ENCODE data around the gene ZNF688. TPM values are rescaled to one million over a fixed set of nuclear protein-coding genes. Genes with fewer than 3 reads are reported as not detected.
"Not testable (repeated sequence)": the region's sequence is repeated elsewhere in the genome, so short reads cannot be mapped to it uniquely, and the experiment has no call there.

ZNF688 gene
- total RNA-seq, 1 donor from 2014 or later = 23.5 TPM

DNA sequence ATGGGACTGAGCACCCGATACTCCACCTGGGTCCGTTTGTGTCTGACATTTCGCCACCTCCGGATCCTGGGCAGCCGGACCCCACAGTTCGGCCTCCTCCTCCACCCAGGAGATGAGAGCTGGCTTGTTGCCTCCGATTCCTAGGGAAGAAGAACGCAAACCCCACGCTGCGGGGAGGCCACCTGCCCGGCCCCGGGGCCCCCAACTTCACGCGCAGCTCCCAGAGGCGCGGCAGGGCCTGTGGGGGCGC, 13.9 kb downstream of the ZNF688 start:
- DNase-seq (ENCODE audit: low spot score) = no peak

DNA sequence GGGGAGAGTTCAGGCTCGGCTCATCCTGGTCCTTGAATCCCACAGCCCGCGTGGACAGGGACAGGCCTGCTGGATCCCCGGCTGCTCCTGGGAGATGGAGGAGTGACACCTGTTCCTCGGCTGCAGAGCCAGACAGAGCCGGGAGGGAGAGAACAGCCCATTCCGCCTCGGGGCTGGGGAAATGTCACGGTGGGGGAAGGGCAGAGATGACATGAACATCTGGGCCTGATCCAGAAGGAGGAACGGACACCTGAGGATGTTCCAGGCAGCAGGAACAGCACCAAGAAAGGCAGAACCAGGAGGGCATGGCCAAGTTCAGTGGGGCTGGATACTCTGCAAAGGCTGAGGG, 15.4 kb downstream of the ZNF688 start:
- no peak for DNase-seq (ENCODE audit: low spot score)

DNA sequence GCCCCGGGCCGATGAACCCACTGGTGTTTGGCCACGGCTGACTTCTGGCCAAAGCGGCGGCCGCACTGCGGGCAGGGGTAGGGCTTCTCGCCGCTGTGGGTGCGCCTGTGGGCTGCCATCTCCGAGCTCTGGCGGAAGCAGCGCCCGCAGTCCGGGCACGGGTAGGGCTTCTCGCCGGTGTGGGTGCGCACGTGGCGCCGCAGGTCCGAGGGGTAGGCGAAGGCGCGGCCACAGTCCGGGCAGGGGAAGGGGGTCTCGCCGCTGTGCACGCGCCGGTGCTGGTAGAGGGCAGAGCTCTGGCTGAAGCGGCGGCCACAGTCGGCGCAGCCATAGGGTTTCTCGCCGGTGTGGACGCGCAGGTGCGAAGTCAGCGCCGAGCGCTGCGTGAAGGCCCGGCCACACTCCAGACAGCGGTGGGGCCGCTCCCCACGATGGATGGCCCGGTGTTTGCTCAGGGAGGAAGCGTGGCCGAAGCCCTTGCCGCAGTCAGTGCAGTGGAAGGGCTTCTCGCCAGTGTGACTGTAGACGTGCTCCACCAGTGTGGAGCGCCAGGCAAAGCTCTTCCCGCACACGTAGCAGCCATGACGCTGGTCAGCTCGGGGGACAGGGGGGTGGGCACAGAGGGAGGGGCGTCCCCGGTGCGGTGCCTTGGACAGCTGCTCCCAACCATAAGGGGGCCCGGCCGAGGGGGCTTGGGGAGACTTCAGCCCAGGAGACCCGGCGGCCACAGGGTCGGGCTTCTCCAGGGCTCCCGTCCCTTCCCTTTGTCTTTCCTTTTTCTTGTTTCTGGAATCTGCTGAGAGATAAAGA, 16.0 kb downstream of the ZNF688 start:
- DNase-seq (ENCODE audit: low spot score) = no peak

DNA sequence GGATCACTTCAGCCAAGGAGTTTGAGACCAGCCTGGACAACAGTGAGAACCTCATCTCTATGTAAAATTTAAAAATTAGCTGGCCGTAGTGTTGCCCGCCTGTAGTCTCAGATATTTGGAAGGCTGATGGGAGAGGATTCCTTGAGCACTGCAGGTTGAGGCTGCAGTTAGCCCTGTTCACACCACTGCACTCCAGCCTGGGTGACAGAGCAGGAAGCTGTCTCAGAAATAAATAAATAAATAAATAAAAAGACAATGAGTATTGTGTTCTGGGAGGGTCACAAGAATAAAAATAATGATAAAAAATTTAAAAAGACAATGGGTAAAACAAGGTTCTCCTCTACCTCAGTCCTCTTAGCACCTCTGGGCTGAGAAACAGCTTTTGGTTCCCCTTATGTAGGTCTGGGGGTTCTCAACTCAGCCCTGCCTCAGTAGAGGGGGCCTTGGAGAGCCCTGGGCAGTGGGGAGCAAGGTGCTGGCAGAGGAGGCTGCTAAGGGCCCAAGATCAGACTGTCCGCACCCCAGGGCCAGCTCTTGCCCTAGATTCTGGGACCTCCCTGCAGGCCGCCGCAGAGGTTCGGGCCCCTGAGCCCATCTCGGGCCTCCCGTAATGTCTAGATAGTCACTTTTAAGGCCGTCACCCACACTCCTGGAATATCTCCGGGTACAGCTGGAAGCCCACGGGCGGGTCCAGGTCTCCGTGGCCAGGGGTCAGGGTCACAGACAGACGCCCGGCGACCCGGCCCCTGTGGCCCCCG, 16.8 kb downstream of the ZNF688 start:
- no peak for DNase-seq (ENCODE audit: low spot score)

DNA sequence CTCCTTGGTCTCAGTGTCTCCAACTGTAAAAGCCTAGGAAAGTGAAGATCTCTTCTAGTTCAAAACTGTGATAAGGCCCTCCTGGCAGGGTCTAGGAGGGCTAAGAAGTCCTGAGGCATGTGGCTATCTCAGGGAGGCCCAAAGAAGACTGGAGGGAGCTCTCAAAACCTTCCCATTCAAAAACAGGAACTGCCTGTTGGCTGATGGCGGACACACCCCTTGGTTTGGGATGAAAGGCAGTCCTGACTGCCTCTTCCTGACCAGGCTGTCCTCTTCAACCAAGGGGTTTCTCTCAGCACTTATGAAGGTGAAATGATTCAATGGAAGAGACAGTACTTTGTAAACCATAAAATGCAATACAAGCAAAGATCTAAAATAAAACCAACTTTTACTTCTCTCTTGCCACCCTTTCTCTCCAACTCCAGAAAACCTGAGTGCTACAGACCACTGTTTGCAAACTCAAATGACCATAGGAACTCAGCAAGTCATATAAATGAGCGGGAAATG, 18.1 kb downstream of the ZNF688 start:
- DNase-seq (ENCODE audit: low spot score) = no peak

DNA sequence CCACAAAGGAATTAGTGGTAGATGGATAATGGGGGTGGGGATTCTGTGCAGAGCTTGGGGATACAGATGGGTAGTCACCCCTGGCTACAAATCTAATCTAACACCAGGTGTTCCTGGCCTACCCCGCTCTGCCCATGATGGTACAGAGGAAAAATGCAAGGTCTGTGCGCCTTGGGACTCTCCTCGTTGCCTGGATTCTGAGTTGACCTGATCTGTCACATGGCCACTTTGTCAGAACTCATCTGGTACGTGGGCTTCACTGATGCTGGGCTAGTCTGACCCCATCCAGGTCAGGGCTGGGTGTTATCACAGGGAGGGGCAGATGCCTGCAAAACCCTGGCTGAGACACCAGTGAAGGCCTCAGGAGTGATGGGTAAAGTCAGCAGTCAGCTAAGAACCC, 18.6 kb downstream of the ZNF688 start:
- no peak for DNase-seq (ENCODE audit: low spot score)

DNA sequence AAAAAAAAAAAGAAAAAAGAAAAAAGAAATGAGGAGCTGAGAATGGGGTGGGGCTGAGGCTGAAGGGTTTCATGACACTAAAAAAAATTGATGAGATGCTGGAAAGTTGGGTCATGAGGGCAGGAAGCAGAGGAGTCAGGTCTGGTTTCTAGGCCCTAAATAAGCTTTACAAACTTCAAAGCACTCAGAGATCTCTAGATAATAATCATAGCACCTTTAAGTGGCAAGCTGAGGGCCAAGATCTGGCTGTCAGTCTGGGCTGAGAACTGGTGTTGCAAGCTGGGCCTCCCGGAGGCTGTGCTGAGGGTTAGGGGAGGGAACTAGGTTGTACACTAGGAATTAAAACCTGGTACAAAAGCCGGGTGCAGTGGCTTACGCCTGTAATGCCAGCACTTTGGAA, 19.7 kb downstream of the ZNF688 start:
- DNase-seq (ENCODE audit: low spot score) = no peak

DNA sequence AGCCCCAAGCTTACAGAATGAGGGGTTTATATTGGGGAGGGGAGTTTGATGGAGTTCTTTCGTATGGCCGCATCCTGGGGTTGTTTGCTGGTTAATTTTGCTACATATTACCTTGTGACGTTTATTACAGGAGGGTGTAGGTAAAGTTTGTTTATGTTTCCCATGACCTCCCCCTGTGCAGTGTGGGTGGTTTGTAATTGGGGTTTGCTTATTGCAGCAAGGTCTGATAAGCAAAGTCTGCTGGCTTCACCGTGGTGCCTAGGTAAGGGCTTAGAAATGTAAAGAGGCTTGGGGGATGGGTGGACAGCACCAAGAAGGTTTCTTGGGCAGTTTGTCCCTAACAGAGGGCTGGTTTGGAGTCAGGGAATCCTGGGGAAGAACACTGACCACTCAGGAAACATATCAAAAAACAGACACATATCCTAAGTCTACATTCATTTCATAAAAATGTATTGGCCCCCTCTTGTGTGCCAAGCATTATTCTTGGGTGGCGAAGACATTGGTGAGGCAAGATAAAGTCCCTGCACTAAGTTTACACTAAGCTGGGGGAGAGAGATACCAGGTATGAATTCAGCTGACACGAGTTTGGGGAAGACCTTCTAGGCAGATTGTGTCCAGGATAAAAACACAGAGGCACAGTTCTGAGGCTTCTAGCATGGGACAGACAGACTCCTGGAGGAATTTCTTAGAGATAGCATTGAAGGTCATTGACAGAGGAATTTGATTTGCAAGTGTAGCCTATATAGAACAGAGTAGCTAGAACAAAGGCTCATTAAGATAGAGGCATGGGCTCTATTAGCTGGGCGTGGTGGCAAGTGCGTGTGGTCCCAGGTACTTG, 22.9 kb downstream of the ZNF688 start:
- DNase-seq (ENCODE audit: low spot score) = no peak

DNA sequence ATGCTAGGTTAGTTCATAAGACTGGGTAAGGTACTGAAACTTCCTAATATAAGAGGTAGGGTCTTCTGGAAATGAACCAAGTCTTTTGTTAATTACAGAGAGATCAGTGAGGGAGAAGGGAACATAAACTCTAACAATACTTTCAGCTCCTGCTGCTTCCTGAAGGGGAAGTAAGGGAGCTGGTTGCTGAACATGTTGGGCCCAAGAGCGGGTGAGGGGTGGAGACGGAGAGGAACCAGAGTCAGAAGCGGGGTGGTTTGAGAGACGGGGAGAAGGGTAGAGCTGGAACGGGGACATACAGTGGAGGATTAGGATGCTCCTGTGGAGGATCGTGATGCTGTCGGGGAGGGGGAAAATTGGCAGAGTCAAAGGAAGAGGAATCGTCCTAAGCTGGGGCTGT, 25.4 kb downstream of the ZNF688 start:
- no peak for DNase-seq (ENCODE audit: low spot score)

DNA sequence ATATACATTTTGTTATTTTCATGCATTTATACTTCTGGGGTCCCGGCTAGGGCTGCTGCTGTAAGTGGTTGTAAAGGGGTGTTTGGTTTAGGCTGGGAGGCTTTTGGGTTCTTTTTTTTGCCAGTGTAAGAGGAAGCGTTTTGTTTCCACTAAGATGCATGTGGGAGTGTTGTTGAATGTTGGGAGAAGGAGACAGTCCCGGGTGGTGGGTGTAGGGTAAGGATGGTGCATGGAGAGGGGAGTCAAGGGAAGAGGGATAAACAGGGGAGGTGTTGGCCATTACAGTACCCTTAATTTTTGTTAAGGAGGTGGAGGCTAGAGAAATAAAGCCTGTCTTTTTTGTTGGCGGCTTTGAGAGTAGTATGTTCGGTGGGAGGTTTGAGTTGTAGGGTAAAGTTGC, 28.4 kb downstream of the ZNF688 start:
- no peak for DNase-seq (ENCODE audit: low spot score)

DNA sequence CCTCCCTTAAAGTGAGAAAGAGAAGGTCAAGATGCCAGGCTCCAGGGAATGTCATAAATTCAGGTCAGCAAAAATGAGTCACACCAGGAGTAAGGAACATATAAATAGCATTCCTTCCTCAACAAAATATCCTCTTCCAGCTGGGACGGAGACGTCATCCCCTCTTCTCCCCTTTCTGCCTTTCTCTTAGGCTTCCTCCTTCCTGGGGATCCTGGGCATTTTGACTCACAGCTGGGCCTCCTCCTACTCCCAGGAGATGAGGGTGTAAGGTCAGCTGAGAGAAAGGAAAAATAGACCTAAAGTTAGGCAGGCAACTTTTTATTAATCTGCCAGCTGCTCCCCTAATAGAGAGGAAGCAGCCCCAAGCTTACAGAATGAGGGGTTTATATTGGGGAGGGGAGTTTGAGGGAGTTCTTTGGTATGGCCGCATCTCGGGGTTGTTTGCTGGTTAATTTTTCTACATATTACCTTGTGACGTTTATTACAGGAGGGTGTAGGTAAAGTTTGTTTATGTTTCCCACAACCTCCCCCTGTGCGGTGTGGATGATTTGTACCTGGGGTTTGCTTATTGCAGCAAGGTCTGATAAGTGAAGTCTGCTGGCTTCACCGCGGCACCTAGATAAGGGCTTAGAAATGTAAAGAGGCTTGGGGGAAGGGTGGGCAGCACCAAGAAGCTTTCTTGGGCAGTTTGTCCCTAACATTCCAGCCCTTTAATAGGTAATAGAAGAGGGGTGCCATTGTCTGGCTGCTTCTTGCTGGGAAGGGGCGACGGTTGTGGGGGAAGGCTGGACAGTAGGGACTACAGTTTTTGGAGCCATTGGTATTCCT, 29.8 kb downstream of the ZNF688 start:
- no peak for DNase-seq (ENCODE audit: low spot score)

DNA sequence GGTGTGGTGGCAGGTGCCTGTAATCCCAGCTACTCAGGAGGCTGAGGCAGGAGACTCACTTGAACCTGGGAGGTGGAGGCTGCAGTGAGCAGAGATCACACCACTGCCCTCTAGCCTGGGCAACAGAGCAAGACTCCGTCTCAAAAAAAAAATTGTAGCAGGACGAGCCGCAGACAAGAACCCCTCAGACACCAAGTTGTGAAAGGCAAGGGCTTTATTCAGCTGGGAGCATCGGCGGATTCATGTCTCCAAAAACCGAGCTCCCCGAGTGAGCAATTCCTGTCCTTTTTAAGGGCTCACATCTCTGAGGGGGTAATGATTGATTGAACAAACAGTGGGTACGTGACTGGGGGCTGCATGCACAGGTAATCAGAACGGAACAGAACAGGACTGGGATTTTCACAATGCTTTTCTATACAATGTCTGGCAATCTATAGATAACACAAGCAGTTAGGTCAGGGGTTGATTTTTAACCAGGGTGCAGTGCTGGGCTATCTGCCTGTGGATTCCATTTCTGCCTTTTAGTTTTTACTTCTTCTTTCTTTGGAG, 30.5 kb downstream of the ZNF688 start:
- DNase-seq (ENCODE audit: low spot score) = not testable (repeated sequence)

DNA sequence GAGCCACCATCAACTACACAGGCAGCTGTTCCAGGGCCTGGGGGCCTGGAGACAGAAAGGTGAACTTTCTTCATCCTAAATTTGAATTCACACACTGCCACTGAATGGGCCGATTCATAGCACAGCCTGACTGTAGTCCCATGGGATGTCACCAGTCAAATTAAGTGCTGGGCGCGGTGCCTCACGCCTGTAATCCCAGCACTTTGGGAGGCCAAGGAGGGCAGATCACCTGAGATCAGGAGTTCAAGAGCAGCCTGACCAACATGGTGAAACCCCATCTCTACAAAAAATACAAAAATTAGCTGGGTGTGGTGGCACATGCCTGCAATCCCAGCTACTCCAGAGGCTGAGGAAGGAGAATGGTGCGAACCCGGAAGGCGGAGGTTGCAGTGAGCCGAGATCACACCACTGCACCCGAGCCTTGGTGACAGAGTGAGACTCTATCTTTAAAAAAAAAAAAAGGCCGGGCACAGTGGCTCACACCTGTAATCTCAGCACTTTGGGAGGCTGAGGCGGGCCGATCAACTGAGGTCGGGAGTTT, 31.5 kb downstream of the ZNF688 start:
- not testable (repeated sequence) for DNase-seq (ENCODE audit: low spot score)

DNA sequence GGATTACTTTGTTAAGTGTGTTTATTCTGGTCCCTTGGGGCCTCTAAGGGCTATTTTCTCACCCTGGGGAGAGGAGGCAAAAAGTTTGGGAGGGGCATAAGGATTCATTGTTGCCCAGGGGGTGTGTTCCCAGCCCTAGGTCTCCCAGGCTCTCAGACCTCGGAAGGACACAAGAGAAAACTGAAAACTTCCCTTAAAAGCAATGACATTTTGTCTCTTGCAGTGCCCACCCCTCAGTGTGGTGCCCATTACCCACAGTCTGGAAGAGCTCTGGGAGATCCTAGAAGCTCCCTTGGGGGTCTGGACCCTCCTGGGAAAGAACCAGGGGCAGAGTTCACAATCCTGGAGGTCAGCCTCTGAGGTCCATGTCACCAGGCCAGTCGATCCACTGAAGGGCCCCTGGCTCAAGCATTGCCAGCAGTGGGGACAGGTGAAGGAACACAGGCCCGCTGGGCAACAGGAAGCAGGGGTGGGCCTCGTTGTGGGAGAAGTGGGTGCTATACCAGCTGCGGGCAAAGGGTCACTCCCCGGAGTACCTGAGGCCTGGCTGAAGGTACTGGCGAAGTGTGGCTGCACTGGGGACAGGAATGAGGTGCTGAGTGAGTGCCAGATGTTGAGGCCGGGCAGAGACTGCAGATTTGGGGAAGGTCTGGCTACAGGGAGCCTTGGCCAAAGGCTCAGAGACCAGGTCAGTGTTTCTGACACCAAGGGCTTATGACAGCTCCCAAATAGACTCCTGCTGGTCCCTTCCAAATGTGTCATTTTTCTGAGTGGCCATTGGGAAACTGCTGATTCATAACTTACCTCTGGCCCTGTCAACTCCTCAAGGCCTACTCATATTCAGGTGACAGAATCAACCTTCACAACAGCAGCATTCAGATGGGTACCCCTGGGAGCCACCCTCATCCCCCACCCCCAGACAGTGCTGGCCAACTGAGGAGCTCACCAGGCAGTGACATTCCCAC, 32.2 kb downstream of the ZNF688 start:
- no peak for DNase-seq (ENCODE audit: low spot score)

DNA sequence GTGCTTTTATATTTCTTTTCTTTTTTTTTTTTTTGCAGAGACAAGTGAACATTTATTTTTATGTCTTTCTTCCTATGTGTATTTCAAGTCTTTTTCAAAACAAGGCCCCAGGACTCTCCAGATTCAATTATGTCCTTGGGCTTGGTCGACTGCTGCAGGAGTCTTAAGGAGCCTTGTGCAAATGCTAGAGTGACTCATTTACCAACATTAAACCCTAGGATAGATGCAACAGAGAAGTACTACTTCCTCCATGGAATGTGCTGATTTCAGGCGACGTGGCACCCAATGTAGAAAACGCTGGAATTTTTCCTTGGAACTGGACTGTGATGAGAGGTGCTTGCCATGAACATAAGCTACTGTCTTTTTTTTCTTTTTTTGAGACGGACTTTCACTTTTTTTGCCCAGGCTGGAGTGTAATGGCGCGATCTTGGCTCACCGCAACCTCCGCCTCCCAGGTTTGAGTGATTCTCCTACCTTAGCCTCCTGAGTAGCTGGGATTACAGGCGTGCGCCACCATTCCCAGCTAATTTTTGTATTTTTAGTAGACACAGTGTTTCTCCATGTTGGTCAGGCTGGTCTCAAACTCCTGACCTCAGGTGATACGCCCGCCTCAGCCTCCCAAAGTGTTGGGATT, 35.0 kb downstream of the ZNF688 start:
- DNase-seq (ENCODE audit: low spot score) = not testable (repeated sequence)

DNA sequence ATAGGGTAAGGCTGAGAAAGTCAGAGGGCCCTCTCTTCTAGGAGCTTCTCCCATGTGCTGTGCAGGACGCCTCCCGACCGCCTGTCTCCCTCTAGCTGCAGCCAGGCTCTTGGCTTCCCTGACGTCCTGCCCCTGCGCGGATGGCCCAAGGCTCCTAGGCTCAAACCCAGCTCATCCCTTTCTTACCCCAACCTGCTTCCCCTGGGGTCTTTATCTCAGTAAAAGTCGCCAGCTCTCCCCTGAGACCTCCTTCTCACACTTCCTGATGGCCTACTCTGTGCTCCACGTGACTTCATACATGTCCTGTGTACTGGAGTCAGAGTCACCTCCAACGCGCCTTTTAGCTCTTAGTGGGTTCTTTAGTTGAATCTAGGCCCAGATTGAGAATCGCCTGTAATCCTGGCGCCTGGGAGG, 35.7 kb downstream of the ZNF688 start:
- peak; percentile 70 for DNase-seq (ENCODE audit: low spot score)

DNA sequence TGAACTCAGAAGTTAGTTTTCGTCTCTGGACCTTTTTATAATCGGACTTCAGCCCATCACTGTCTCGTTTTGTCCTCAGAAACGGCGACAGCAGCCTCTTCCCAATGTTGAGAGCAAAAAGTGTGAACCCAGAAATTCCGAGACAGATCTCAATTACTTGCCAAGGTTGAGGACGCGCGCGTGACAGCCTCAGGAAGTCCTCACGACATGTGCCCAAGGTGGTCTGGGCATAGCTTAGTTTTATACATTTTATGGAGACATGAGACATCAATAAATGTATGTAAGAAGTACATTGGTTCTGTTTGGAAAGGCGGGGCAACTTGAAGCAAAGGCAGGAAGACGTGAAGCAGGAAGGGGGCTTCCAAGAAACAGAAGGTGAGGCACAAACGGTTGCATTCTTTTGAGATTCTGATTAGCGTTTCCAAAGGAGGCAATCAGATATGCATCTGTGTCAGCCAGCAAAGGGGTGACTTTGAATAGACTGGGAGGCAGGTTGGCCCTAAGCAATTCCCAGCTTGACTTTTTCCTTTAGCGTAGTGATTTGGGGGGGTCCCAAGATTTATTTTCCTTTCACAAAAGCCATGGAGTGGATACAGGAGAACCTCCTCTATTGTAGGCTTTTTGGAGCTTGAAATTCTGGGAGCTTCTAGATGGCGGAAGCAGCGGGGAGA, 36.3 kb downstream of the ZNF688 start:
- DNase-seq (ENCODE audit: low spot score) = no peak

DNA sequence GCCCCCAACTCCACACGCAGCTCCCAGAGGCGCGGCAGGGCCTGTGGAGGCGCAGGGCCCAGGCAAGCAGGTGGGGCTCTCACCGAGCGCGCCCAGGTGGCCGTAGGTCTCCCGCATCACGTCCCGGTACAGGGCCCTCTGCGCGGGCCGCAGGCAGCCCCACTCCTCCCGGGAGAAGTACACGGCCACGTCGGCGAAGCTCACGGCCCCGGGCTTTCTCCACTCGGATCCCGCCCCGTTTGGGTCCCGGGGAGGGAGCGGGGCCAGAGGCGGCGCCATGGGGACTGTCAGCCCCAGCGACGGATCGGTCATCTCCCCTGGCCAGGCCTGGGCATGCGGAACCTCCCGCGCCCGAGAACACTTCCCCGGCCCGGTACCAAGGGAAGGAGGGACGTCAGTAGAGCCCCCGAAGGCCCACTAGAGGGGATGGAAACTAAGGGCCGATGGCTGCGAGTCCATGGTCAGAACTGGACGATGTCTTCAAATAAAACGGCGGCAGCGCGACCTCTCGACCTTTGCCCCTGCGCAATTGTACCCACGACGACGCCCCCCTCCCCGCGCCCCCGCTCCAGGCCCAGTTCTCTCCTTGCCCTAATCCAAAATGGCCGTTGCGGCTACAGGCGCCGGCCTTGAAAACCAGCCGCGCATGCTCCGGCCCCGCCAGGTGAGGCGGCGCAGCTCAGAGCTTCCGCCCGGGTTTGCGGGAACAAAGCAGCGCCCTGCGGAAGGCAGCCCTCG, 37.0 kb downstream of the ZNF688 start, which contains the start of gene ZNF747:
Gene ZNF747, minus strand, starts transcription at position 491 of the 738 bp plus-strand sequence. Its CDS starts 179 bp downstream, at position 312.
- DNase-seq (ENCODE audit: low spot score) = peak; percentile 92

Measured in mucosa of gallbladder (tissue), 1 donor.